Erythroblast (primary cell): ENCODE data around the gene GRK2.

ENCODE experiments used
- GATA1 ChIP-seq: IDR thresholded peaks from 2 replicates; pipeline ENCODE4 v1.6.1; 2011; ENCODE audit warnings: low read depth, mild to moderate bottlenecking, control low read depth, low read length, moderate library complexity
- POLR2A ChIP-seq: IDR thresholded peaks from 2 replicates; pipeline ENCODE4 v1.6.1; 2011; ENCODE audit warnings: mild to moderate bottlenecking, low read length

- TF ChIP-seq POLR2A (no peak), GATA1 (no peak)
Measured at GRCh38 chr11:67276781-67277230, 10.5 kb downstream of the GRK2 start.
